Stimulated activated CD4-positive, alpha-beta T cell treated with anti-CD3 and anti-CD28 coated beads, Interleukin-1b, Interleukin-23, amount 100 ng/mL, for 4 hours (primary cell): ENCODE results near the gene PCDH17.

Source experiments
- DNase-seq, 2 donors: peaks; one replicate each; pipeline ENCODE4 v3.0.0-alpha.2; 2020; ENCODE audit warnings: low read depth in 2 of 2

PCDH17 gene

DNA sequence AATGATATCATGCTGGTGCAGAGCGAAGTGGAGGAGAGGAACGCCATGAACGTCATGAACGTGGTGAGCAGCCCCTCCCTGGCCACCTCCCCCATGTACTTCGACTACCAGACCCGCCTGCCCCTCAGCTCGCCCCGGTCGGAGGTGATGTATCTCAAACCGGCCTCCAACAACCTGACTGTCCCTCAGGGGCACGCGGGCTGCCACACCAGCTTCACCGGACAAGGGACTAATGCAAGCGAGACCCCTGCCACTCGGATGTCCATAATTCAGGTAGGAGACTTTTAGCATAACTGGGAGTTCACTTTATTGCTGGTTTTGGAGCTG is 3.3 kb downstream of the PCDH17 start:
- DNase-seq, result no peak

DNA sequence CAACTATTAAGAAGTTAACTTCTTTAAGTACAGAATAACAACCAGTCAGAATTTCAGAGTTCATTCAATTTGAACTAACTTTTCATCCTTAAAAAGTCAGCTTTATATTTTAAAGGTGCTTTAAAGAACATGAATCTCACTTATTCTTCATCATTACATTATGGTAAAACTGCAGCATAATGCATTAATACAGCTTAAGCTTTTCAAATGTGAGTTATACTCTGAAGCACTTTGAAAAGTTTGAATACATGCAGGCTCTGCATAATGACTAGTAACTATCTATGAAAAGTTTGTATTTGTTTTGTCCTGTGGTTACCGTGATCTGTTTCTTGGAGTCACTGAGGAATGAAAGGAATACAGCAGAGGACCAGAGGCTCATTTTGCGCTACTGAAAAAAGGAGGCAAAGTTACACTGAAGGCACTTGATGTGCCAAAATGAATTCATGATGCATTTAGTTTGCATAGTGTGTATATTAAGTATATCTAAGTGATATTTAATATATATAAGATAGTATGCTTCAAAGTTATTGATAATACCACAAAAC is 4.1 kb downstream of the PCDH17 start:
- DNase-seq, result no peak

DNA sequence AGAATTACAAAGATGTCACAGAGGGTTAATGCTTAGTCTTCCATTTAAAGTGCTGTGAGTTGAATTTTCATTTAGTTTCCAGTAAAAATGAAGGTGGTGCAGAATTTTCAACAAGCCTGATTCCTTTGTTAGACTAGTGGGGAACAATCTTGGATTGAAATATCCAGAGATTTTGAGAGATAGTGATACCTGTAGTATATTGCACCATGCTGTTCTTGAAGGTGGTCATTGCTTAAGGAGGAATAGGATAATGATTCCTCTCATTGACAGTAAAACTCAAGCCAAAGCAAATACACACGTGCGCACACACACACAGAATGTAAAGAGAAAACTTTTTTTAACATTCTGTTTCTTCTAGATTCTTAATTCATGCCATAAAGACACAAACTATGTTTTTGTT is 5.3 kb downstream of the PCDH17 start:
- DNase-seq, result no peak

DNA sequence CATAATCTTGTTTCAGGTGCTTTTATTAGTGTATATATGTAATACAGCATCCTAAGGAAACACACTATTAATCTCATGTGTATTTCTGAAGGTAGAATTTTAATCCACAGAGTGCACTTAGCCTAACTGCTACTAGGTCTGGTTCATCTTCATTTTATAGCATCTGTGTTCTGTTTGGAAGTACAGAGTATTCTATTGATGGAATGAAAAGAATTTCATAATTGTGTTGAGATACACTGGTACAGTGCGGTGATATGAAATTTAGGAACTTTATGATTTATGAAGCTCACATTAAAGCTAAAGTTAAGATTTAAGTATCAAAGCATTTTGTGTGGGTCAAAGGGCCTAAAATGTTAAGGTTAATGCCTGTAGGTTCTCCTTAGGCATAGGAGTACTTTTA is 6.0 kb downstream of the PCDH17 start:
- DNase-seq, result no peak

DNA sequence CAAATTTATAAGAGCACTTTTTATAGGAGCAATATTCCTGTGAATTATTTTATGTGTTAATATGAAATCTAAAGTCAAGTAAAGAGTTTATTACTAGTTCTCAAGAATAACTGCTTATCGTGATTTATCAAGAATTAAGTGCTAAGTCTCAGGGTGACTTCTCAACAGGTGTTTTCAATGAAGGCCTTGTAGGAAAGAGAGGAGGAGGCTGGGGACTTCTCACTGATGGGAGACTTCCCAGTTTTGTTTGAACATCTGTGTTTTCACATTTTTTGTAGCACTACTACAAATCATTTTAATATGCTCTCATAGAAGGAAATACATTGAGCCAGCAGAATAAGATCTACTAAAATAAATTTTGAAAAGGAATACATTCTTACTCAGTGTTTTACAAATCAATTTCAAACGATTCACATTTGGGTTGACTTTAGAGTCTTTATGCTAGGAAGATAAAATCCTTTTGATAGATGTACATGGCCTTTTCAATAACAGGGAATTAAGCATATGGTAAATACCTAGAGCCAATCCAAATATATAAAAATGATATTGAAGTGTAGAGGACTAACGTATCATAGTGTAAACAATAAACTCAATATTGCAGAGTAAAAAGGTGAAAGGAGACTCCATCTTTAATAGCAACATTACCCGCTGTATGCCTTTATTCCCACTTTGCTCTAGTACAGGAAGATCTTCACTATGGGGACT is 6.8 kb downstream of the PCDH17 start:
- DNase-seq, result no peak

DNA sequence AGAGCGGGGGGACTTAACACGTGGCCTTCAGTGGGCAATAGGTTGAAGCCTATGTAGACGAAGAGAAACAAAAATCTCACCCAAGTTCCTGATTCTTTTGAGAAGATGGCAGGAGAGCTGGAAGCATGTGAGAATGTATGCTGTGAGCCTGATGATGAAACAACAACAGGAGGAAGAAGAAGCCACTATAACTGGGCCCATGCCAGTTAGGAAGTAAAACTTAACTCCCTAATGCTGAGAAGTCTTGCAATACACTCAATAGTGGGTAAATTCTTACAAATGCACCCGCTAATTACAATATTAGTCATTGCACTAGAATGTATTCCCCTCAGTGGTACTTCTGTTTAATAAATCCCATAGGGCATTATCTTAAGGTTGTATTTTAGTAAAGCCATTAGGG is 9.1 kb downstream of the PCDH17 start:
- DNase-seq, result no peak

DNA sequence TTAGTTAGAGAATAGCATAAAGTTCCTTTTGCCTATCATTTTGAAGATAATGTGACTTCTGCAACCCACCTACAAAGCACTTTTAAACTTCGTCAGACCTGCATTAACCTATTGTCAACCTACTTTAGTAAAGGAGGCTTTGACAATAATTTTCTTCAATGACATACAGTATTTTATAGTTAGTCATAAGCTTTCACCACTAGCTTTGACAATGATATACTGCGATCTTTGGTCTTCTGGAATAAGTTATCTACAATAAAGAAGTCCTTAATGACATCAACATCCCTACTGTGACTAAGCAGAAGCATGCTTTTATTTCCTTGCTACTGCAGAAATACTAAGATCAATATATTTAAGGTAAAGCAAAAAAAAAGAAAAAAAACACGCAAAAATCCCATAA is 9.5 kb downstream of the PCDH17 start:
- no peak for DNase-seq

DNA sequence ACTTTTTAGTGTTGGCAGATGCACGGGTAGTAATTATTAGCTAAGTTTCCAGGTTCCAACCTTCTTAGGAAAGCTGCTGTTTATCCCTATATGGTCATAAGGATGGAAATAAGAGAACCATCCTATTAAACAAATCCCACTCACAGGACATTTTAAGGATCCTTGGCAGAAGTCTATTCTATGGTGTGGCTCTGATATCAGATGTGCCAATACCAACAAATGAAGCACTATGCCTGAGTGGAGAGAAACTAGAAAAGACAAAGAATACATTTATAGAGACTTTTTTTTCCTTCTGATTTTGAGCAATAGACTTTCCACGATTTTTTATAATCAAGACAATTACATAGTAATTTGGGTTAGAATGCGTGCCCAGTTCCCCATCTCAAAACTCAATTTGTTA is 12.6 kb downstream of the PCDH17 start:
- no peak for DNase-seq

DNA sequence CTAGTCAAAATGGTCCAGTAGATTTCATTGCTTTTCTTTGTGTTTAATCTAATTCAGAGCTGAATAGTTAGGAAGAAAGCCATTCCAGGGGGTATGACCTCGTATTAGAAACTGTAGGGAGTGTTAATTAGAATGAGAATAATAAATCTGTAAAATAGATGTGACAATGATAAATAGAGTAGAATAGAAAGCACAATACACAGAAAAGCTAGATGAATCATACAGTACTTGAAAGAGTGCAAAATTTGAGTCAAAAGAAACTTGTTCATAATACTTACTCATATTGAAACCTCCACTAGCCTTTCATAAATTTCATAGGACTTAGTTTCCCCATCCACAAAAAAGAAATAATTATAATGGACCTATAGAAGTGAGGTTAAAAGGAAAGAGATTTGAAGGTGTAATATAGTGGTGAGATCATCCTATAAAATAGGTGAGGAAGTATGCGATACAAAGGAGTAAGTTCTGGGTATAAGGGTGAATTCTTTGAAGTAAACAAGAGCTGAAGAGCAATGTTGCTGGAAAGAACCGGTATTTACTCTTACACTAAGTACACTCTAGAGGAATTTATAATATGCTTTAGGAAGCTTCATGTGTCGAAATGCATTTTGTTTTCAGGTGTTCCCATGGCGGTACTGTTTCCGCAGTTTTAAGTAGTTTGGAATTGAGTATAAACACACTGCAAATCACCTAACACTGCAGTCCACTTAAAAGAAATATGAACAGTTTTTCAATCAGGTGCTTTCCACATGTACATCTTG is 21.9 kb downstream of the PCDH17 start:
- no peak for DNase-seq

DNA sequence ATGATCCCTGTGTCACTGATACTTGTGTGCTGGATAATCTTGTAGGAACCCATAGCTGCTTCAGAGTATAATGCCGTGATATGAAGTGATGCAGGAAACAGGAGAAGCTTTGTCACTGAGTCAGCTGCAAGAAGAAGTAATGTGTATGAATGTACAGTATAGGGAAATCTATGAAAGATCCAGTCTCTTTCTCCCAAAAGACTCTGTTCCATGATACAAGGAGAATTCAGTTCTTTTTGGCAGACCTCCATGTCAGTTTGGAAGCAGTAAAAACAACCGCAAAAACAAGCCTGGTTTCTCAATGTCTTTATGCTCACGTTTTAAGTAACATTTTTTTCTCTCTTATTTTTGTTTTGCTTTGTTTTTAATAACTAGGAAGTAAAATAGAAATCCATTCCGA is 33.9 kb downstream of the PCDH17 start:
- DNase-seq, result no peak

DNA sequence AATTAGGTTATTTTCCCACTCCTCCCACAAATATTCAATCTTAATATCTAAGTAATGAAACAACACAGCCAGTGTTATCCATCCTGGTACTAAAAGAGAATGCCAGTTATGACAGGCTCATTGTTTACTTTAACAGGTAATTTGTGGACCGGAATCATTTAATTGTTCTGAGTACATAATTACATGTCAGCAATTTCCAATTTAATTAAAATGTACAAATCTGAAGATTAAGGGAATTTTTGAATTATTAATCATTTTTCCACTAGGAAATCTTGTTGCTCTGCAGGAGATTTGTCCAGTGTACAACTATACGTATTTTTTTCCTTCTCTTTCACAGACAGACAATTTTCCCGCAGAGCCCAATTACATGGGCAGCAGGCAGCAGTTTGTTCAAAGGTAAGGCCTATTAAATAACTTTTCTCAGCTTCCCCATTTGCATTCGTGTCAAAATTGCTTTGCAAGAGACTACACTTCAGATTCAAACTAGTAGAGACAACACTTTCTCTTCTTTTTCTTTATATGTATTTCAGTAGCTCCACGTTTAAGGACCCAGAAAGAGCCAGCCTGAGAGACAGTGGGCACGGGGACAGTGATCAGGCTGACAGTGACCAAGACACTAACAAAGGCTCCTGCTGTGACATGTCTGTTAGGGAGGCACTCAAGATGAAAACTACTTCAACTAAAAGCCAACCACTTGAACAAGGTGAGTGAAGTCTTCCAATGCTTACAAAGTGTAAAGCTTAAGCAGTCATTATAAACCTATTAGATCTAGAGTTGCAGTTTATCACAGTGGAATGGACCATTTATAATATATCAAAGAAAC is 34.8 kb downstream of the PCDH17 start:
- no peak for DNase-seq

DNA sequence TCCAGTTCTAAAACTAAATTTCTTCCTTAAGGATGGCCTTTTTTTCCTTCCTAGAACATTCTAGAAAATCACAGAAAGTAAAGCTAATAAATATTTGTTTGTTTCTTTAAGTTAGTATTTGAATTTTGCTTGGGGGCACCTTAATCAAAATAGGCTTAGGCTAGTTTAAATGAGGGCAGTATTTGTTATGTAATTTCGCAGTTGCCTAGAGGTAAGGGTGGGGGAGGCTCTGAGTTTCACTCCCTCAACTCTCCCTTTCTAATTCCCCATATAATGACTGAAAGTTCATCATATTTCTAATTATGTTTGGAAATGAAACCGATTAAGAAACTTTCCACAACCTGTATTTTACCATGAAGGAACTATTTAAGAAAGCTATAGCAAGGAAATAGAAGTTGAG is 40.6 kb downstream of the PCDH17 start:
- DNase-seq, result no peak

DNA sequence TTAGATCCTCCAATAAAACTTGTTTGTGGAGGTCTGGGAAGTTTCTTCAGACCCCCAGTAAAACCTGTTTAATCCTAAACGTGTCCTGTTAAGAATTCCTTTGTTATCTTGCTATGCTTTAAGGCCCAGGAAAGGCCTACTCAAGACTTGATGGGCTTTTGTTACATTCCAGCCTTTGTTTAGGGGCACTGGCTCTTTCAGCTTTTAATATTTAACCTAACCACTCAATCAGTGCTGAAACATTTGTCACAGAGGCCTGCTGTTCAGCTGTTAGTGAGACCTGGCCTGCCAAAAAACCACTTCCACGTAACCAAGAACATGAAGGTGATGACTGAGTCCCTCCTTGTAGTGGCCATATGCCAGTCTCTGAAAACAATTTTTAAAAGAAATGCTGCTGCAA is 41.7 kb downstream of the PCDH17 start:
- DNase-seq, result no peak

DNA sequence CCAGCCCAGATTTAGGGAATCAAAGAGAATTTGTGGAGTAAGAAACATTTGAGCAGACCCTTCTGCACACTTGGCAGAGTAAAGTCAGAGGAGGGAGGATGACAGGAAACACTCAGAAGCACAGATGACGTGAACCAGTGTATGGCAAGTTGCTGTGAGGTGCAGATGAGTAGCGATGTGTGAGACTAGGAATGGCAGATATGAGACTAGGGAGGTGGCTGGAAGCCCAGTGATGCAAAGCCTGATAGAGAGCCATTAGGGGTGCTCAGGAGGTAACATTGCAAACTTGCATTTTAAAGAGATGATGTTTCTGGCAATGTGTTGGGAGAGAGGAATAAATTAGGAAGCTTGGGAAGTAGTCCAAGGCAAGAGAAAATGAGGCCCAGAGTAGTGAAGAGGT is 44.0 kb downstream of the PCDH17 start:
- no peak for DNase-seq

DNA sequence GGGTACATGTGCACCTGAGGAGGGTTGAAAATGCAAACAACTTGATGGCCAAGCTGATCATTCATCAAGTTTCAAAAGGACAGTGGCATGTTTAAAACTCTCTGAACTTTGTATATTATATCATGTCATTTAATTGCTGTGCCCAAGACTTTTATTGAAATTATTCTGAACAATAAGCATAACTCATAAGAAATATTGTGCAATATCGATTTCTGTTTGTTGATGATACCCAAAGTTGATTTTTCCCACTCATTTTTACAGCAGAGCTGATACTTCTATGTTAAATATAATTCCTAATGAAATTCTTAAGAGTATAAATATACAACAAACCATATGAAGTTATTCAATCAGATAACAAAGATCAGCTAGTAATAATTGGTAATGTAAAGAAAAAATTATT is 49.1 kb downstream of the PCDH17 start:
- DNase-seq, result no peak

DNA sequence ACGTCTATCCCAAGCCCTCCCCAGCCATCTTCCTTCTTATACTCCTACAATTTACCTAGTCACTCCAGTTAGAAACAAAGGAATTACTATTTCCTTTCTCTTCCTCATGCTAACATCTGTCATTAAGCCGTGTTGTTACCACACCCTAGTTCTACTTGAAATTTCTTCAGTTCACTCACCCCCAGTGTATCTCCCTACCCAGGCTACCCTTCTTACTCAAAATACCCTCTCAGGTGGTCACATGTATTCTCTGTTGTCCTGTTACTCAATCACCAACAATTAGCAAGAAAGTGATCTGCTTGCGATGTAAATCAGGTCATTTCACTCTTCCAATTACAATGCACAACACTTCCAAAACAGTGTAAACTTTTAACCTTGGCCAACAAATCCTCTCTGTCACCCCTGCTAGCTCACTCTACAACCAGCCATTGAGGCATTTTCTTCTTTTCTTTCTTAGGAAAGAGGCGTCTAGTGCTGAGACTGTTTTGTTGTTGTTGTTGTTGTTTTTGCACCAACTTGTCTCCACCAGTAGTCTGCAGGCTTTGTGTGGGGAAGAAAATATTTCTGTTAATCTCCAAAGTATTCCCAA is 50.7 kb downstream of the PCDH17 start:
- DNase-seq, result no peak

DNA sequence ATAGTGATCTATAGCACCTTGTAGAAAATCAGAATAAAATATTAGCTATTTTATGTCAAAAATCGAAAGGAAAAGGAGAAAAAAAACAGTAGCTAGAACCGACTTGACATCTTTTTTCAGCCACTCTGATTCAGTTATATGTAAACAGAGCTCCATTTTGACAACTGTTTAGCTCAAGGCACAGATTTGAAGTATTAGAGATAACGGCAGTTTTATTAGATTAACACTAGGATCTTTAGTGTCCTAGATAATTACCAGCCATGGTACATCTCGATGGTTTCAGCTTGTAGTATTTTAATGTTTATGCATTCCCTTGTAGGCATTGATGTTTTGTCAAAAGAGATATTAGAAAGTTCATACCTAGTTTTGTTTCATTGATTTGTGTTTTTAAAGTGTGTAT is 67.3 kb downstream of the PCDH17 start:
- no peak for DNase-seq

DNA sequence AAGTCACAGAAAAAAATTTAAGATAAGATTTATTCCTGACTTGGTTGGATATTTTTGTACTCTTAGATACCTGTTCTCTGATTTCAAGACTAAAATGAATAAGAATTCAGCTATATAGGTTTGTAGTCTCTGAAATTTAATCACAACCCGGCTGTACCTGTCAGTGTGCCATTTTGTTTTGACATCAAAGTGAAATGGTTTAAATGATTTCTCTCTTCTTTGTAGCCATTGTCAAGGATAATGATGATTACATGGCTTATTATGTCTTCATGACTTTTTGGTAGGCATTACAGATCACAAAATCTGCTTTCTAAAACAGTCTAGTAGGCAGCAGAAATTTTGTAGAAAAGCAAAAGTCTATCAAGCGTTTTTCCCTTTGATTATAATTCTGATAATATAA is 72.5 kb downstream of the PCDH17 start:
- no peak for DNase-seq

DNA sequence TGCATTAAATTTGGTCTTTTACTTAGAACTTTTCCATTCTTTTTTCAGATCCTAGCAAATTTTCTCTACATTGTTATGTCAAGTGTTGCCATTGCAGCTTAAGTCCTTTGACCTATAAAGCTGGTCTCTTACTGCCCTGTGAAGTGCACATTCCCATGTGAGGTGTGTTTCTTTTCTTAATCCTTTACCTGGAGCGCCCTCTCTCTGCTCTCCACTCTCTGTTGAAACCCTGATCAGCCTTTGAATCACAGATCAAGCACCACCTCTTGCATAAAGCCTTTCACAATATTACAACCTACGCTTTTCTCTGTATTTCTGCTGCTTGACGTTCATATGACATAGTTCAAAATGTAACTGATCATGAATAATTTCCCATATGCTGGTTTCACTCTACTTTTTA is 84.8 kb downstream of the PCDH17 start:
- no peak for DNase-seq

DNA sequence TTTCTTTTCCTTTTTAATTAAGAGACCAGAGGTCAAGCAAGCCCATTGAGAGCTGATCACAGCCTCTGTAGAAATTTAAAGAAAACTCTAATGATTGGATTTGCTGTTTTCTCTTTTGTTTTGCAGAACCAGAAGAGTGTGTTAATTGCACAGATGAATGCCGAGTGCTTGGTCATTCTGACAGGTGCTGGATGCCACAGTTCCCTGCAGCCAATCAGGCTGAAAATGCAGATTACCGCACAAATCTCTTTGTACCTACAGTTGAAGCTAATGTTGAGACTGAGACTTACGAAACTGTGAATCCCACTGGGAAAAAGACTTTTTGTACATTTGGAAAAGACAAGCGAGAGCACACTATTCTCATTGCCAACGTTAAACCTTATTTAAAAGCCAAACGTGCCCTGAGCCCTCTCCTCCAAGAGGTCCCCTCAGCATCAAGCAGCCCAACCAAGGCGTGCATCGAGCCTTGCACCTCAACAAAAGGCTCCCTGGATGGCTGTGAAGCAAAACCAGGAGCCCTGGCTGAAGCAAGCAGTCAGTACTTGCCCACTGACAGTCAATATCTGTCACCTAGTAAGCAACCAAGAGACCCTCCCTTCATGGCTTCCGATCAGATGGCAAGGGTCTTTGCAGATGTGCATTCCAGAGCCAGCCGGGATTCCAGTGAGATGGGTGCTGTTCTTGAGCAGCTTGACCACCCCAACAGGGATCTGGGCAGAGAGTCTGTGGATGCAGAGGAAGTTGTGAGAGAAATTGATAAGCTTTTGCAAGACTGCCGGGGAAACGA is 93.1 kb downstream of the PCDH17 start:
- DNase-seq, result no peak

DNA sequence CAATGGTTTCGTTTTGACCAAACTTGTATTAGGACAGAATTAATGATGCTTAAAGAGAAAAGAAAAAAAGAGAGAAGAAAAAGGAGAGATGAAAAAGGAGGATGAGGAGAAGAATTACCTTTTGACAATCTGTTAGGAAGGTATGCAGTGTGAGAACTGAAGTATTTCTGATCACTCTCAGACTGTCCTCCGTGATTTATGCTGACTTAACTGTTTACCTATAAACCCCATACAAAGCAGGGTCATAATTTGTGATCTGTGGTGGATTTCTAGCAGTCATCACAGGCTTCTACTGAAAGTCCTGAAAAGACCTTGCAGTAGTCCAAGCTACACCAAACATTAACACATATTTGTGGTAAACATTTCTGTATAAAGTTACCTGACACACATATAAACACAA is 93.9 kb downstream of the PCDH17 start:
- DNase-seq, result no peak

DNA sequence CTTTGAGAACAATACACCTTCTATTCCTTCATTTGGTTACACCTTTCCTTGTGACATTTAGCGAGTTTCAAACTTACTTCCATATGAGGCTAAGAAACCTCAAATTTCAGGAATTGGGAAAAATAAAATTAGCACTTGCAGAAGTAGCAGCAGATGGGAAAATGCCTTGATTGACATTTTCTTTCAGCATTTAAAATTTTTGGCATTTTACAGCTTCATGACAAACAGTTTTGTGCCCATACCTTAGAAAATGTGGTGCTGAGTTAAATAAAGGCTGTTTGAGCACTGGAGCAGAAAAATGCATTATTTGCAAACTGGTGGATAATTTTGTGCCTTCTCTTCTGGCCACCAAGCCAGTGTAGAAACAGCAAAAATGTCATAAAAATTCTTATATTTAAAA is 95.4 kb downstream of the PCDH17 start:
- no peak for DNase-seq
